IMR-90 (cell line): Measurements from ENCODE around the gene MTFR1L. TPM values are rescaled to one million over a fixed set of nuclear protein-coding genes. Genes with fewer than 3 reads are reported as not detected.

ENCODE experiments used
- ATAC-seq: fragments of 200-7000 bp; cut with Tn5 transposase; 2 replicates; pipeline ENCODE4 v1.9.1; 2020; ENCODE audit warnings: low read depth, mild to moderate bottlenecking, moderate library complexity
- BruUV-seq: library from RNA; stranded (reverse); fragments of 400-500 nt; replicated peaks from 2 replicates; lab custom pipeline; 2021; lab: Mats Ljungman, UMichigan
- CTCF ChIA-PET: fragments of 300-600 bp; formaldehyde crosslinking; extraction: SDS; loops from one replicate; lab custom pipeline; 2021; ENCODE audit warnings: antibody characterized with exemption; lab: Yijun Ruan, JAX
- POLR2A ChIA-PET: fragments of 300-600 bp; sonication (Branson Sonifier 250); formaldehyde crosslinking; loops from one replicate; lab custom pipeline; 2022; ENCODE audit warnings: antibody characterized with exemption; ENCODE audit not compliant: unreplicated experiment; lab: Charles Lee
- DNase-seq: peaks from one replicate; pipeline ENCODE4 v3.0.0; 2013
- H2AFZ ChIP-seq: replicated peaks from 2 replicates; pipeline ENCODE3; 2013; ENCODE audit warnings: low read length, mild to moderate bottlenecking; ENCODE audit not compliant: poor library complexity
- H2AK5ac ChIP-seq: 2 replicates; pipeline ENCODE4 v1.6.1; 2013; ENCODE audit warnings: low read depth, low read length, inconsistent platforms
- H2AK9ac ChIP-seq: replicated peaks from 2 replicates; pipeline ENCODE3; 2013; ENCODE audit warnings: mild to moderate bottlenecking, low read depth, low read length, moderate library complexity; ENCODE audit not compliant: poor library complexity
- H2BK120ac ChIP-seq: 2 replicates; pipeline ENCODE4 v1.6.1; 2013; ENCODE audit warnings: low read depth, low read length, inconsistent platforms
- H2BK15ac ChIP-seq: 3 replicates; pipeline ENCODE4 v1.6.1; 2013; ENCODE audit warnings: low read depth, low read length, inconsistent platforms
- H2BK20ac ChIP-seq: 2 replicates; pipeline ENCODE4 v1.6.1; 2013; ENCODE audit warnings: low read depth, mild to moderate bottlenecking, inconsistent platforms, low read length, moderate library complexity
- H2BK5ac ChIP-seq: 2 replicates; pipeline ENCODE4 v1.6.1; 2013; ENCODE audit warnings: mild to moderate bottlenecking, low read depth, low read length, inconsistent platforms; ENCODE audit not compliant: poor library complexity, severe bottlenecking
- H3K14ac ChIP-seq: replicated peaks from 2 replicates; pipeline ENCODE4 v1.6.1; 2013; ENCODE audit warnings: low read depth, low read length, inconsistent platforms
- H3K18ac ChIP-seq: 2 replicates; pipeline ENCODE4 v1.6.1; 2013; ENCODE audit warnings: low read depth, low read length, control low read depth
- H3K23ac ChIP-seq: 2 replicates; pipeline ENCODE4 v1.6.1; 2013; ENCODE audit warnings: low read depth, low read length, inconsistent platforms
- H3K27ac ChIP-seq: 2 replicates; pipeline ENCODE4 v1.5.1; 2013; ENCODE audit warnings: mild to moderate bottlenecking, control low read depth, low read length; ENCODE audit not compliant: insufficient read depth
- H3K27me3 ChIP-seq: 2 replicates; pipeline ENCODE4 v1.6.1; 2013; ENCODE audit warnings: low read length; ENCODE audit not compliant: control insufficient read depth, insufficient read depth
- H3K36me3 ChIP-seq: 2 replicates; pipeline ENCODE4 v1.6.1; 2013; ENCODE audit warnings: low read length, mixed read lengths; ENCODE audit not compliant: control insufficient read depth, insufficient read depth
- H3K4ac ChIP-seq: 2 replicates; pipeline ENCODE4 v1.6.1; 2013; ENCODE audit warnings: low read depth, low read length, inconsistent platforms
- H3K4me1 ChIP-seq: 2 replicates; pipeline ENCODE4 v1.6.1; 2013; ENCODE audit warnings: low read length, mixed read lengths; ENCODE audit not compliant: control insufficient read depth, insufficient read depth
- H3K4me2 ChIP-seq: 2 replicates; pipeline ENCODE4 v1.6.1; 2013; ENCODE audit warnings: low read depth, mild to moderate bottlenecking, control low read depth, low read length, moderate library complexity
- H3K4me3 ChIP-seq: 2 replicates; pipeline ENCODE4 v1.5.1; 2013; ENCODE audit warnings: low read depth, mild to moderate bottlenecking, control low read depth, low read length, moderate library complexity; ENCODE audit not compliant: insufficient read depth
- H3K56ac ChIP-seq: 2 replicates; pipeline ENCODE4 v1.6.1; 2013; ENCODE audit warnings: low read length, inconsistent platforms; ENCODE audit not compliant: insufficient read depth; ENCODE audit errors: extremely low read depth
- H3K79me1 ChIP-seq, 2 experiments: 2 replicates each; pipeline ENCODE4 v1.6.1; 2013; ENCODE audit warnings: low read length in 2 of 2, inconsistent platforms in 1 of 2, low read depth in 1 of 2
- H3K9ac ChIP-seq: 2 replicates; pipeline ENCODE4 v1.6.1; 2013; ENCODE audit warnings: low read depth, low read length, control low read depth
- H3K9me1 ChIP-seq: 2 replicates; pipeline ENCODE4 v1.6.1; 2013; ENCODE audit warnings: low read length, inconsistent platforms; ENCODE audit not compliant: insufficient read depth
- H3K9me3 ChIP-seq: 2 replicates; pipeline ENCODE4 v1.6.1; 2013; ENCODE audit warnings: low read length; ENCODE audit not compliant: control insufficient read depth, insufficient read depth
- H4K20me1 ChIP-seq: 2 replicates; pipeline ENCODE4 v1.6.1; 2013; ENCODE audit warnings: low read length, inconsistent platforms; ENCODE audit not compliant: insufficient read depth
- H4K5ac ChIP-seq: 2 replicates; pipeline ENCODE4 v1.6.1; 2013; ENCODE audit warnings: mild to moderate bottlenecking, low read depth, low read length, control low read depth
- H4K8ac ChIP-seq, 2 experiments: 2 replicates each; pipeline ENCODE4 v1.6.1; 2013; ENCODE audit warnings: low read depth in 2 of 2, low read length in 2 of 2, control low read depth in 1 of 2, inconsistent platforms in 1 of 2
- H4K91ac ChIP-seq: 2 replicates; pipeline ENCODE4 v1.6.1; 2013; ENCODE audit warnings: low read depth, low read length, inconsistent platforms; ENCODE audit not compliant: insufficient read depth
- CEBPB ChIP-seq: IDR thresholded peaks from 2 replicates; pipeline ENCODE4 v1.6.1; 2012; ENCODE audit warnings: low read depth, low read length, improper control_type of control experiment
- CHD1 ChIP-seq: IDR thresholded peaks from 2 replicates; pipeline ENCODE4 v1.6.1; 2012; ENCODE audit warnings: low read depth, low read length, improper control_type of control experiment
- FOS ChIP-seq: fragments of 150-350 bp; IDR thresholded peaks from 2 replicates; pipeline ENCODE4 v1.6.1; 2016; ENCODE audit warnings: low read depth, low read length
- RCOR1 ChIP-seq: IDR thresholded peaks from 2 replicates; pipeline ENCODE4 v1.6.1; 2012; ENCODE audit warnings: mild to moderate bottlenecking, low read length, improper control_type of control experiment; ENCODE audit not compliant: insufficient replicate concordance
- RFX5 ChIP-seq: IDR thresholded peaks from 2 replicates; pipeline ENCODE4 v1.8.0; 2012; ENCODE audit warnings: low read depth, mild to moderate bottlenecking, low read length, moderate library complexity
- WGBS, 2 experiments: methylation state at CpG; one replicate each; pipeline versions ENCODE4 v1.1.5 to v1.1.7; 2013; ENCODE audit warnings: missing lambda C conversion rate in 2 of 2; ENCODE audit not compliant: insufficient read length in 1 of 2; ENCODE audit errors: extremely low coverage in 2 of 2; 5-methylcytosine and 5-hydroxymethylcytosine counted together
- dilution Hi-C: fragments of 300-500 bp; cut with HindIII; formaldehyde crosslinking; loops from one replicate; pipeline ENCODE4 v1.14.3; 2018; ENCODE audit warnings: low sequenced_read_pairs; ENCODE audit not compliant: unreplicated experiment
- in situ Hi-C: fragments of 300-500 bp; cut with MboI; formaldehyde crosslinking; loops from 3 replicates; pipeline ENCODE4 v1.14.3; 2019; ENCODE audit warnings: low sequenced_read_pairs, inconsistent platforms, mixed read lengths
- intact Hi-C: fragments of 100-400 bp; cut with micrococcal nuclease; formaldehyde crosslinking; loops from 2 replicates; pipeline ENCODE4 v1.10.0; 2022
- polyA plus RNA-seq, 3 experiments: library from polyadenylated mRNA; depleted of rRNA; stranded (reverse); fragments of >200 nt; gene quantifications; 2 replicates each; pipeline ENCODE4 v1.2.3, GENCODE V29; 2012; ENCODE audit warnings: low replicate concordance in 1 of 3
- total RNA-seq: library from RNA; depleted of rRNA; stranded (reverse); fragments of >200 nt; gene quantifications from 2 replicates; pipeline ENCODE4 v1.2.3, GENCODE V29; 2012
- TF ChIP-seq, protein P1 (sequence below): fragments of 150-350 bp; IDR thresholded peaks from 2 replicates; pipeline ENCODE4 v1.6.1; 2017; ENCODE audit warnings: mild to moderate bottlenecking, antibody characterized with exemption, low read length, low read depth

Gene MTFR1L
- total and polyA plus RNA-seq, 2 of the 4 experiments (the other 2 are of a cell fraction) = 69.1 to 69.7 TPM

DNA sequence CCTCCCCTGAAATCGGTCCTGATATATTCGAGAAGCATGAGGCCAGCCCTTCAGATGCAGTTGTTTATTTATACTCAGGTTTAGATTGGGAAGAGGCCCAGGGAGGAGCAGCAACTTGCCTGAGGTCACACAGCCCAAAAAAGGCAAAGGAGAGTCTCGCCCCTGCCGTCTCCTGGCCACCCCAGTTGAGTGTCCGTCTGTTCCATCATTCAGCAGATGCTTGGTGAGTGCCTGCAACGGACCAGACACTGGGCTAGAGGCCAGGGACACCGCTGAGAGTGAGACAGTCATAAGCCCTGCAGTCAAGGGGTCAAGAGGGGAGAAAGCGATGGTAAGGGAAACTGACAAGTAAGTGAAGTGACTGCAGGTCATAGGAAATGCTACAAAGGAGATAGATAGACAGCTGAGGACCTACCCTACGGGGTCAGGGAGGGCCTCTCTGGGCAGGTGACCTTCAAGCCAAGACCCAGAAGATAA lies 35.1 kb upstream of the MTFR1L start:
- in situ Hi-C loops (no loop called here), intact Hi-C loops (no loop called here), dilution Hi-C loops (no loop called here)
- Histone ChIP-seq H2AFZ (peak overlapping the region; percentile 46), H2BK20ac (no peak overlapping the region), H2AK9ac (peak overlapping the region; percentile 7), H2BK15ac (no peak overlapping the region), H4K91ac (no peak overlapping the region), H3K36me3 (peaks cover 19% of the 10 kb centered on the region; the same call in 1 of the 2 replicates), H3K4me1 (peaks cover 17% of the 10 kb centered on the region), H3K79me1 (no peaks in the 10 kb centered on the region), H3K27me3 (no peaks in the 10 kb centered on the region), H3K56ac (no peak overlapping the region), H4K5ac (no peak overlapping the region), H3K4ac (peak overlapping the region; percentile 15; the same call in 1 of the 2 replicates), H3K4me3 (no peak overlapping the region), H4K20me1 (no peaks in the 10 kb centered on the region; the same call in 1 of the 2 replicates), H3K9me3 (no peaks in the 10 kb centered on the region), H2BK5ac (no peak overlapping the region), H3K4me2 (no peak overlapping the region), H3K23ac (no peak overlapping the region), H2AK5ac (peak overlapping the region; percentile 3; the same call in 1 of the 2 replicates), H3K14ac (no peak overlapping the region), H3K9me1 (peaks cover 10% of the 10 kb centered on the region), H3K9ac (no peak overlapping the region), H3K27ac (no peak overlapping the region), H4K8ac (no peak overlapping the region), H2BK120ac (0 out of 2 replicates have a peak overlapping the region, but pooled peaks have one; percentile 14), H3K18ac (no peak overlapping the region)
- TSS peak; percentile 49 for BruUV-seq
- TF ChIP-seq RFX5 (no peak), FOS (no peak), CHD1 (no peak), CEBPB (no peak), RCOR1 (no peak)
- TF ChIP-seq, protein P1, sequence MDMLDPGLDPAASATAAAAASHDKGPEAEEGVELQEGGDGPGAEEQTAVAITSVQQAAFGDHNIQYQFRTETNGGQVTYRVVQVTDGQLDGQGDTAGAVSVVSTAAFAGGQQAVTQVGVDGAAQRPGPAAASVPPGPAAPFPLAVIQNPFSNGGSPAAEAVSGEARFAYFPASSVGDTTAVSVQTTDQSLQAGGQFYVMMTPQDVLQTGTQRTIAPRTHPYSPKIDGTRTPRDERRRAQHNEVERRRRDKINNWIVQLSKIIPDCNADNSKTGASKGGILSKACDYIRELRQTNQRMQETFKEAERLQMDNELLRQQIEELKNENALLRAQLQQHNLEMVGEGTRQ = no peak
- DNase-seq = peak; percentile 60
- POLR2A ChIA-PET = no interaction called here
- peak; percentile 30 for ATAC-seq
- CTCF ChIA-PET = no interaction called here
- no CpG with 5 or more reads among the region's 9 CpGs for WGBS, 2 experiments
